ENCODE data around the gene ZNF778. TPM values are rescaled to one million over a fixed set of nuclear protein-coding genes. Genes with fewer than 3 reads are reported as not detected.
"Not testable (repeated sequence)": the region's sequence is repeated elsewhere in the genome, so short reads cannot be mapped to it uniquely, and the experiment has no call there.

ZNF778 gene
- total RNA-seq, 2 experiments from 2014 or later = 4.3 to 6.2 TPM

DNA sequence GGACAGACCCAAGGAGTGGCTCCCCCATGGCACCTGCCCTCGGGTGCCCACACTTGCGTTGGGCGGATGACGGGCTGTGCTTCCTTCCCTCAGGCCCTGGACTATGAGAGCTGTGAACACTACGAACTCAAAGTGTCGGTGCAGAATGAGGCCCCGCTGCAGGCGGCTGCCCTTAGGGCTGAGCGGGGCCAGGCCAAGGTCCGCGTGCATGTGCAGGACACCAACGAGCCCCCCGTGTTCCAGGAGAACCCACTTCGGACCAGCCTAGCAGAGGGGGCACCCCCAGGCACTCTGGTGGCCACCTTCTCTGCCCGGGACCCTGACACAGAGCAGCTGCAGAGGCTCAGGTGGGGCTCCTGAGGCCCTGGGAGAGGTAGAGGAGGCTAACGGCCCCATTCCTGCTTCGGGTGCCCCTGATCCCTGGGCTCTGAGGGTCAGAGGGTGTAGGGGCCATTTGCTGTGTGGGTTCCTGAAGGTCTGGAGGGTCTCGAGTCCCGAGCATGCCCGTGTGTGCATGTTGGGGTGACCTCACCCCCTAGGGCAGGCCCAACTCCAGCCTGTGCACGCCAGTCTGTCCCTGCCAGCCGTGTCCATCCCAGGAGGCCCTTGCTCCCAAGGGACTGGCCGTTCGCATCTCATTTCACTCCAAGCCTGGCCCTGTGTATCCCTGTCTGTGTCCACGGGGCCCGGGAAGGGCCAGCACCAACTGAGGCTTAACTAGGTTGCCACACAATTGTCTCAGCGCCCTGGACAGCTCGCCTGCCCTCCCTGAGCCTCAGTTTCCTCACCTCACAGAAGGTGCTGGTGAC, 27.1 kb upstream of the ZNF778 start:
- ChIA-PET POLR2A (no interaction called here), CTCF (no interaction called here)
- Mint-ChIP-seq H3K27ac (no peak overlapping the region), H3K9me3 (no peaks in the 10 kb centered on the region), H3K36me3 (ENCODE audit: low read depth) (no peaks in the 10 kb centered on the region), H3K27me3 (no peaks in the 10 kb centered on the region), H3K4me1 (ENCODE audit: low read depth) (peaks cover 5% of the 10 kb centered on the region), H3K4me3 (no peak overlapping the region)
- intact Hi-C loops (cut with micrococcal nuclease) = no loop called here
- no peak for ATAC-seq
- DNase-seq = no peak
- TF ChIP-seq, protein P1, sequence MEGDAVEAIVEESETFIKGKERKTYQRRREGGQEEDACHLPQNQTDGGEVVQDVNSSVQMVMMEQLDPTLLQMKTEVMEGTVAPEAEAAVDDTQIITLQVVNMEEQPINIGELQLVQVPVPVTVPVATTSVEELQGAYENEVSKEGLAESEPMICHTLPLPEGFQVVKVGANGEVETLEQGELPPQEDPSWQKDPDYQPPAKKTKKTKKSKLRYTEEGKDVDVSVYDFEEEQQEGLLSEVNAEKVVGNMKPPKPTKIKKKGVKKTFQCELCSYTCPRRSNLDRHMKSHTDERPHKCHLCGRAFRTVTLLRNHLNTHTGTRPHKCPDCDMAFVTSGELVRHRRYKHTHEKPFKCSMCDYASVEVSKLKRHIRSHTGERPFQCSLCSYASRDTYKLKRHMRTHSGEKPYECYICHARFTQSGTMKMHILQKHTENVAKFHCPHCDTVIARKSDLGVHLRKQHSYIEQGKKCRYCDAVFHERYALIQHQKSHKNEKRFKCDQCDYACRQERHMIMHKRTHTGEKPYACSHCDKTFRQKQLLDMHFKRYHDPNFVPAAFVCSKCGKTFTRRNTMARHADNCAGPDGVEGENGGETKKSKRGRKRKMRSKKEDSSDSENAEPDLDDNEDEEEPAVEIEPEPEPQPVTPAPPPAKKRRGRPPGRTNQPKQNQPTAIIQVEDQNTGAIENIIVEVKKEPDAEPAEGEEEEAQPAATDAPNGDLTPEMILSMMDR (IDR thresholded peaks at IDR 0.05) = no peak

DNA sequence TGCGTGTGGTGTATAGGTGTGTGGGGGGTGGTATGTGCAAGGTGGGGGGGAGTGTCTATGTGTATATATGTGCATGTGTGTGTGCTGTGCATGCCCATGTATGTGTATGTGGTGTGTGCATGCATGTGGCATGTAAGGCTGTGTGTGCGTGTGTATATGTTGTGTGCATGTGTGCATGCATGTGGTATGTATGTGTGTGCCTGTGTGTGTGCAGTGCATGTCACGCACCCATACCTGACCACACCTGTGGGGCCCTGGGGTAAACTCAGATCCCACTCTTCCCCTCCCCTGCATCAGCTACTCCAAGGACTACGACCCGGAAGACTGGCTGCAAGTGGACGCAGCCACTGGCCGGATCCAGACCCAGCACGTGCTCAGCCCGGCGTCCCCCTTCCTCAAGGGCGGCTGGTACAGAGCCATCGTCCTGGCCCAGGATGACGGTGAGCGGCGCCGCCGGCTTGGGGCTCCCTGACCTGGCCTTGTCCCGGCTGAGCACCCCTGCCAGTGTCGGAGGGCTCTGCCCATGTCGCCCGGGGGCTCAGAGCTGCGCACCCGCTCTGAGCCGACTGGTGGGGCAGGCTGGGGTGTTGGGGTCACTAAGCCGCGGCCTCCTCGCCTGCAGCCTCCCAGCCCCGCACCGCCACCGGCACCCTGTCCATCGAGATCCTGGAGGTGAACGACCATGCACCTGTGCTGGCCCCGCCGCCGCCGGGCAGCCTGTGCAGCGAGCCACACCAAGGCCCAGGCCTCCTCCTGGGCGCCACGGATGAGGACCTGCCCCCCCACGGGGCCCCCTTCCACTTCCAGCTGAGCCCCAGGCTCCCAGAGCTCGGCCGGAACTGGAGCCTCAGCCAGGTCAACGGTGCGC, 26.2 kb upstream of the ZNF778 start:
- Mint-ChIP-seq H3K27me3 (no peaks in the 10 kb centered on the region), H3K27ac (no peak overlapping the region), H3K9me3 (no peaks in the 10 kb centered on the region), H3K4me3 (no peak overlapping the region), H3K4me1 (ENCODE audit: low read depth) (peaks cover 5% of the 10 kb centered on the region), H3K36me3 (ENCODE audit: low read depth) (no peaks in the 10 kb centered on the region)
- ATAC-seq (no peak), DNase-seq (no peak)
- POLR2A ChIA-PET = no interaction called here
- TF ChIP-seq, protein P1 (IDR thresholded peaks at IDR 0.05) = no peak
- CTCF ChIA-PET = no interaction called here
- intact Hi-C loops (cut with micrococcal nuclease) = no loop called here

DNA sequence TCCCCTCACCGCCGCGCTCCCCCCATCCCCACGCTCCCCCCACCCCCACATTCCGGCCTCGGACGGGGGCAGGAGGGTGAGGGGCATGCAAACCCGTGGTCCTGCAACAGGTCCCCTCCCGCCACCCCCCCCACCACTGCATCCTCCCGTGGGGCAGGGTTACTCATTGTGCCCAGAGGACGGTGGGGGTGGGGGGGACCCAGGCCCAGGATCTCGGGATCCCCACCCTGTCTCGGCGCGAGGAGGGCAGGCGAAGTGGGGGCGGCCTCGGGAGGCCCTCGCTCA, 25.7 kb upstream of the ZNF778 start:
- TF ChIP-seq, protein P1 (IDR thresholded peaks at IDR 0.05) = no peak
- peaks cover 5% of the 10 kb centered on the region for H3K4me1 Mint-ChIP-seq (ENCODE audit: low read depth)
- intact Hi-C loops (cut with micrococcal nuclease) = no loop called here
- no peaks in the 10 kb centered on the region for H3K27me3 Mint-ChIP-seq
- DNase-seq (no peak), ATAC-seq (no peak)
- H3K9me3 Mint-ChIP-seq = no peaks in the 10 kb centered on the region
- no peaks in the 10 kb centered on the region for H3K36me3 Mint-ChIP-seq (ENCODE audit: low read depth)
- no peak overlapping the region for H3K27ac Mint-ChIP-seq
- no peak overlapping the region for H3K4me3 Mint-ChIP-seq
- ChIA-PET CTCF (no interaction called here), POLR2A (no interaction called here)

GRCh38 chr16:89192186-89192955, 25.1 kb upstream of the ZNF778 start:
- H3K27ac Mint-ChIP-seq; intact Hi-C loops (cut with micrococcal nuclease); CTCF ChIA-PET; H3K4me3 Mint-ChIP-seq; H3K36me3 Mint-ChIP-seq (ENCODE audit: low read depth); H3K9me3 Mint-ChIP-seq; H3K27me3 Mint-ChIP-seq; H3K4me1 Mint-ChIP-seq (ENCODE audit: low read depth); POLR2A ChIA-PET: not testable (repeated sequence)
- ATAC-seq (peak; percentile 75), DNase-seq (peak; percentile 94)

GRCh38 chr16:89192956-89193575, 24.4 kb upstream of the ZNF778 start:
- Mint-ChIP-seq H3K4me3 (no peak overlapping the region), H3K9me3 (no peaks in the 10 kb centered on the region), H3K36me3 (ENCODE audit: low read depth) (no peaks in the 10 kb centered on the region), H3K27me3 (no peaks in the 10 kb centered on the region), H3K4me1 (ENCODE audit: low read depth) (no peaks in the 10 kb centered on the region), H3K27ac (no peak overlapping the region)
- ChIA-PET CTCF (no interaction called here), POLR2A (no interaction called here)
- intact Hi-C loops (cut with micrococcal nuclease) = no loop called here
- TF ChIP-seq, protein P1 (IDR thresholded peaks at IDR 0.05) = no peak
- peak; percentile 82 for ATAC-seq
- DNase-seq = peak; percentile 85

Measured in activated CD8-positive, alpha-beta T cell treated with anti-CD3 and anti-CD28 coated beads for 36 hours (primary cell).